Esophagus muscularis mucosa (tissue), 4 donors: ENCODE measurements around the gene LOC128125822.

Experiments
- DNase-seq: peaks from one replicate; pipeline ENCODE4 v3.0.0-alpha.2; 2017; ENCODE audit errors: extremely low spot score
- H3K27ac ChIP-seq, 4 donors: fragments of 200-600 bp; sonication (generic); replicated peaks in 1 of 4; 1 replicate in 3 of 4; 2 replicates in 1 of 4; pipeline ENCODE4 v1.5.1; 2016 to 2019; ENCODE audit warnings: mild to moderate bottlenecking in 1 of 4
- H3K27me3 ChIP-seq, 4 donors: fragments of 200-600 bp; sonication (generic); one replicate each; pipeline versions ENCODE4 v1.5.1 to v1.6.0; 2016 to 2019
- H3K36me3 ChIP-seq, 4 donors: fragments of 200-600 bp; sonication (generic); one replicate each; pipeline ENCODE4 v1.5.1; 2016 to 2019
- H3K4me1 ChIP-seq, 4 donors: fragments of 200-600 bp; sonication (generic); one replicate each; pipeline ENCODE4 v1.5.1; 2016 to 2019
- H3K4me3 ChIP-seq, 4 donors: fragments of 200-600 bp; sonication (generic); 1 replicate in 2 of 4; 2 replicates in 2 of 4; pipeline ENCODE4 v1.5.1; 2016 to 2019; ENCODE audit warnings: mild to moderate bottlenecking in 4 of 4, moderate library complexity in 1 of 4
- H3K9me3 ChIP-seq, 4 donors: fragments of 200-600 bp; sonication (generic); 1 replicate in 3 of 4; 2 replicates in 1 of 4; pipeline ENCODE4 v1.5.1; 2016 to 2019
- EP300 ChIP-seq: sonication (generic); formaldehyde crosslinking; IDR thresholded peaks from one replicate; pipeline ENCODE4 v1.6.1; 2017; ENCODE audit warnings: antibody characterized with exemption
- POLR2A ChIP-seq: fragments of 450-650 bp; IDR thresholded peaks from one replicate; pipeline ENCODE4 v1.6.1; 2017; ENCODE audit warnings: antibody characterized with exemption, moderate library complexity, mild to moderate bottlenecking, low read depth
- POLR2AphosphoS5 ChIP-seq, 2 donors: sonication (generic); formaldehyde crosslinking; IDR thresholded peaks; one replicate each; pipeline ENCODE4 v1.6.1; 2017; ENCODE audit warnings: antibody characterized with exemption in 2 of 2
- WGBS: methylation state at CpG from one replicate; pipeline ENCODE4 v1.1.5; 2018; 5-methylcytosine and 5-hydroxymethylcytosine counted together
- intact Hi-C: fragments of 100-400 bp; cut with DNase I; formaldehyde crosslinking; loops from one replicate; pipeline ENCODE4 v1.15.1; 2023
- TF ChIP-seq, protein P1 (sequence below), 3 experiments: fragments of 200-600 bp in 2 of 3; fragments of 450-650 bp in 1 of 3; sonication (generic) in 2 of 3; IDR thresholded peaks; one replicate each; pipeline ENCODE4 v1.5.1; 2017 to 2019; ENCODE audit warnings: antibody characterized with exemption in 3 of 3, mild to moderate bottlenecking in 2 of 3, moderate library complexity in 1 of 3

LOC128125822 gene

GRCh38 chr6:63580704-63580961 is 8.4 kb downstream of the LOC128125822 start:
- Histone ChIP-seq H3K27me3 (no peaks in the 10 kb centered on the region), H3K27ac (no peak overlapping the region), H3K4me3 (no peak overlapping the region), H3K36me3 (peaks cover 21 to 74% (median 44%) of the 10 kb centered on the region in 4 donors), H3K4me1 (peaks cover 0 to 8% (median under 1%) of the 10 kb centered on the region in 4 donors), H3K9me3 (no peaks in the 10 kb centered on the region)
- 81% methylated on average over 3 of the region's 3 CpGs for WGBS
- DNase-seq = no peak
- no peak for TF ChIP-seq POLR2A
- TF ChIP-seq EP300 = no peak
- no peak for TF ChIP-seq POLR2AphosphoS5 (IDR thresholded peaks at IDR 0.05)
- TF ChIP-seq, protein P1, sequence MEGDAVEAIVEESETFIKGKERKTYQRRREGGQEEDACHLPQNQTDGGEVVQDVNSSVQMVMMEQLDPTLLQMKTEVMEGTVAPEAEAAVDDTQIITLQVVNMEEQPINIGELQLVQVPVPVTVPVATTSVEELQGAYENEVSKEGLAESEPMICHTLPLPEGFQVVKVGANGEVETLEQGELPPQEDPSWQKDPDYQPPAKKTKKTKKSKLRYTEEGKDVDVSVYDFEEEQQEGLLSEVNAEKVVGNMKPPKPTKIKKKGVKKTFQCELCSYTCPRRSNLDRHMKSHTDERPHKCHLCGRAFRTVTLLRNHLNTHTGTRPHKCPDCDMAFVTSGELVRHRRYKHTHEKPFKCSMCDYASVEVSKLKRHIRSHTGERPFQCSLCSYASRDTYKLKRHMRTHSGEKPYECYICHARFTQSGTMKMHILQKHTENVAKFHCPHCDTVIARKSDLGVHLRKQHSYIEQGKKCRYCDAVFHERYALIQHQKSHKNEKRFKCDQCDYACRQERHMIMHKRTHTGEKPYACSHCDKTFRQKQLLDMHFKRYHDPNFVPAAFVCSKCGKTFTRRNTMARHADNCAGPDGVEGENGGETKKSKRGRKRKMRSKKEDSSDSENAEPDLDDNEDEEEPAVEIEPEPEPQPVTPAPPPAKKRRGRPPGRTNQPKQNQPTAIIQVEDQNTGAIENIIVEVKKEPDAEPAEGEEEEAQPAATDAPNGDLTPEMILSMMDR (IDR thresholded peaks at IDR 0.05) = no peak
- intact Hi-C loops = no loop called here

DNA sequence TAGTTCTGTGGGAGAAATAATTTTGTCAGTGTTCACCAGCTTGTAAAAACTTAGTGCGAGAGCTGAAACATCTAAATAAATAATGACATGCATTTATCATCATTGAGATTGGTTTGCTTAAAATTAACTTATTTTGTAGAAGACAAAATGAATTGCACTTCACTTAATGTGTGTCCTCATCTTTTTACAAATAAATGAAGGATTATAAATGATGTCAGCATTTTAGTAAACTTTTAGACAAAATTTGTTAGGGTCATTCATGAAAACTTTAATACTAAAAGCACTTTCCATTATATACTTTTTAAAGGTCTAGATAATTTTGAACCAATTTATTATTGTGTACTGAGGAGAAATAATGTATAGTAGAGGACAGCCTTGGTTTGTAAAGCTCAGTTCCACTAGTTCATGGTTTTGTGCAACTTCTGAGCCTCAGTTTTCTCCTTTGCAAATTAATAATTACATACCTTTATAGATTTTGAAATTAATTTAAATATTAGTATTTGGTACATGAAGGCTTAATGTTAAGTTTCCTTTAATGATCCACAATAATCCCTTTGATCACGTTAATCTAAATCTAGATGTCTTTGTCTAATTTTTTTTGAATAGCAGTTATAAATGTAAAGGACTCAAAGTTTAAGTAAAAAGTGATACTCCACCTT is 9.2 kb downstream of the LOC128125822 start:
- TF ChIP-seq EP300 = no peak
- no peak for TF ChIP-seq POLR2A
- no peak for TF ChIP-seq POLR2AphosphoS5 (IDR thresholded peaks at IDR 0.05)
- TF ChIP-seq, protein P1 (IDR thresholded peaks at IDR 0.05) = no peak
- peaks cover 21 to 72% (median 42%) of the 10 kb centered on the region in 4 donors for H3K36me3 ChIP-seq
- WGBS = 89% methylated on average over 2 of the region's 2 CpGs
- intact Hi-C loops = no loop called here
- no peak overlapping the region for H3K27ac ChIP-seq
- DNase-seq = no peak
- no peak overlapping the region for H3K4me3 ChIP-seq
- no peaks in the 10 kb centered on the region for H3K9me3 ChIP-seq
- H3K27me3 ChIP-seq = no peaks in the 10 kb centered on the region
- H3K4me1 ChIP-seq = peaks cover 0 to 3% (median 0%) of the 10 kb centered on the region in 4 donors

DNA sequence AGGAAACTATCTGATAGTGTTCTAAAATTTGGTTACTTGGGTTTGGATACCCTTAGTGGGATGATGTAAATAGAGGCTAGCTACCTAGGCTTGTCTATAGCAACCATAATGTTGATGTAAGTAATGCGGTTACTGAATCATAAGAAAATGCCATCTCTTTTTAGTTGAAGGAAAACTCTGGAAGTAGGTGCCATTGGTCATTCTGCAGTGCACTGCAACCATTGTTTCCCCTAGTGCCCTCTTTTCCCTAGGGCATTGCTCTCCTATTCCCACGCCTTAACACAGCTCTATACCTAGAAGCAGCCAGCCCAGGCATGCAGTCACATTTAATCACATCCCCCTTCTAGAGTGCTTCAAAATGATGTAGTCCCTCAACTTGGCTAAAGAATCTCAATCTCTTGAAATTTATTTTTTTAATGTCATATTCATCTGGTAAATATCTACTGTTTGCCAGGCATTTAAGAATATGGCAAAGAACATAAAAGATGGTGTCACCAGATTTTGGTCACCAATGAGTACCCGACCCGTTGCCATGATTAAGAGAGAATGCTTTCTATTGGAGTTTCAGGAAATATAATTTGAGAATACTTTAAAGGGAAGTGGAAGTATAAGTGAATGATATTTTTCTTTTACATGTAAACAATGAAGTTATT is 10.4 kb downstream of the LOC128125822 start:
- WGBS = 87% methylated on average over 4 of the region's 4 CpGs
- no peak overlapping the region for H3K4me3 ChIP-seq
- H3K27ac ChIP-seq = no peak overlapping the region
- peaks cover 17 to 60% (median 30%) of the 10 kb centered on the region in 4 donors for H3K36me3 ChIP-seq
- no peaks in the 10 kb centered on the region for H3K27me3 ChIP-seq
- DNase-seq = no peak
- intact Hi-C loops = no loop called here
- H3K4me1 ChIP-seq = no peaks in the 10 kb centered on the region
- no peaks in the 10 kb centered on the region for H3K9me3 ChIP-seq
- no peak for TF ChIP-seq EP300
- TF ChIP-seq POLR2A = no peak
- TF ChIP-seq, protein P1 (IDR thresholded peaks at IDR 0.05) = no peak
- TF ChIP-seq POLR2AphosphoS5 (IDR thresholded peaks at IDR 0.05) = no peak

DNA sequence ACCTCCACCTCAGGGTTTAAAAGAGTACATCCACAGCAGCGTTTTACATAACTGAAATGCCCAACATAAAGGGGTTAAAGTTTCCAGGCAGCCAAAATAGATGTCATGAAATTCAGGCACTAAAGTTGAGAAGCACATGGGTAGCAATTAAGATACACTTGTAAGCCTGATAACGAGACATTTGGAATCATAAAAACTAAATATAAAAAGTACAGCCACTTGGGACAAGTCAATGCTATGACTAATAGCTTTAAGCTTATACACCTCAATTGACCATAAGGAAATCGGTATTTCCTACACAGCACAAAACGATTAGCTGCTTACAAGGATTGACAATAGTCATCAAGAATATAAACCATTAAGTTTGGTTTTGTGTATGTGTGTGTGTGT is 11.8 kb downstream of the LOC128125822 start:
- WGBS = 69% methylated on average over 4 of the region's 4 CpGs

More for the DNA sequence above, 11.8 kb downstream of the LOC128125822 start:
- Histone ChIP-seq H3K27me3 (no peaks in the 10 kb centered on the region), H3K4me3 (no peak overlapping the region), H3K36me3 (peaks cover 17 to 45% (median 23%) of the 10 kb centered on the region in 4 donors), H3K9me3 (no peaks in the 10 kb centered on the region), H3K4me1 (no peaks in the 10 kb centered on the region), H3K27ac (no peak overlapping the region)
- TF ChIP-seq, protein P1 (IDR thresholded peaks at IDR 0.05) = no peak
- no peak for TF ChIP-seq POLR2A
- no peak for DNase-seq
- intact Hi-C loops = no loop called here
